OCI-M2 (cell line): Measurements from ENCODE around the gene STYXL1.
"Not testable (repeated sequence)": the region's sequence is repeated elsewhere in the genome, so short reads cannot be mapped to it uniquely, and the experiment has no call there.

Source experiments
- DNase-seq: peaks from one replicate; lab custom pipeline; 2025; ENCODE audit not compliant: unreplicated experiment; lab: John Stamatoyannopoulos, UW

The STYXL1 gene

DNA sequence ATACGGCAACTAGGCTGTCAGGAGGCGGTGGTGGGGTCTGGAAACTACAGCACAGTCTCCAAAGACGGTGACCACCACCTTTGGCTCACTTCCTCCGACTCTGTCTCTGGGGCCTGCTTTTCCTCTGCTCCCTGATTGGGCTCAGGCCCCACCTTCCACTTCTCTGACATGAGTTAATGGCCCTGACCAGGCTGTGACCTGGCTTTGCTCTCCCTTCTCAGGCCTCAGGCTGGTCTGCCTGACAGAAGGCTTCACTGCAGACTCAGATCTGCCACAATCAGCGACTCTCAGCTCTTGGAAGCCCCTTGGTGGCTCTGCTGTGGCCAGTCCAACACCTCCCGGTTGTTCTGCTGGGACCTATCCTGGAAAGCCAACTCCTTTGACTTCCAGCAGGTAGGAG, 7.7 kb downstream of the STYXL1 start:
- no peak for DNase-seq

DNA sequence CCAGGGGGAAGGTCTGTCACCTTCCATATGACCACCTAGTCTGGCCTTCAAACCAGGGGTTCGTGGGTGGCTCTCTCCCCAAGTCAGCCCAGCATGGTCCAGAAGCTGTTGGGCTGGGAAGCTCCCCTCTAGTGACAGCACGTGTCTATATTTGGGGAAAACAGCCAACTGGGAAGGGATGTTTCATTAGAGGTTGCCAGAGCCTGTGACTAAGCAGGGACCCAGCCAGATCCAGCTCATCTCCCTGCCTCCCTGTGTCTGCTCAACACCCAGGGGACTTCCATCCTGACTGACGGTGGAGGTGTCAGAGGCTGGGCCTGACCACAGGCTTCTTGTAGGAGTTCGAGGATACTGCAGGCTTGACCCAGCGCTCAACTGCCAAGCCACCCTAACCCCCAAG, 10.5 kb downstream of the STYXL1 start:
- no peak for DNase-seq

DNA sequence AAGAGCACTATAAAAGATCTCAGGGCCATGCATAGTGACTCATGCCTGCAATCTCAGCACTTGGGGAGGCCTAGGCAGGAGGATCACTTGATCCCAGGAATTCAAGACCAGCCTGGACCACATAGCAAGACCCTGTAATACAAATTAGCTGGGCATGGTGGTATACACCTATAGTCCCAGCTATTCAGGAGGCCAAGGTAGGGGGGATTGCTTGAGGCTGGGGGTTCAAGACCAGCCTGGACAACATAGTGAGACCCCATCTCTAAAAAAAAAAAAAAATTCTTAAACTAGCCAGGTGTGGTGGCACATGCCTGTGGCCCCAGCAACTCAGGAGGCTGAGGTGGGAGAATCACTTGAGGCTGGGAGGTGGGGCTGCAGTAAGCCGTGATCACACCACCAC, 15.8 kb downstream of the STYXL1 start:
- no peak for DNase-seq

DNA sequence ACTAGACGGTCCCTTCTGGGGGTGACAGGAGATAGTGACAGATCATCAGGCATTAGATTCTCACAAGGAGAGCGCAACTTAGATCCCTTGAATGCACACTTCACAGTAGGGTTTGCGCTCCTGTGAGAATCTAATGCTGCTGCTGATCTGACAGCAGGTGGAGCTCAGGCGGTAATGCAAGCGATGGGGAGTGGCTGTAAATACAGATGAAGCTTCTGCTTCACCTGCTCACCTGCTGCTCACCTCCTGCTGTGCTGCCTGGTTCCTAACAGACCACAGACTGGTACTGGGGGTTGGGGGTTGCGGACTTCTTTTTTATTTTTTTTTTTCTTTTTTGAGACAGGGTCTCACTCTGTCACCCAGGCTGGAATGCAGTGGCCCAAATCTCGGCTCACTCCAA, 18.1 kb downstream of the STYXL1 start:
- DNase-seq, result not testable (repeated sequence)

DNA sequence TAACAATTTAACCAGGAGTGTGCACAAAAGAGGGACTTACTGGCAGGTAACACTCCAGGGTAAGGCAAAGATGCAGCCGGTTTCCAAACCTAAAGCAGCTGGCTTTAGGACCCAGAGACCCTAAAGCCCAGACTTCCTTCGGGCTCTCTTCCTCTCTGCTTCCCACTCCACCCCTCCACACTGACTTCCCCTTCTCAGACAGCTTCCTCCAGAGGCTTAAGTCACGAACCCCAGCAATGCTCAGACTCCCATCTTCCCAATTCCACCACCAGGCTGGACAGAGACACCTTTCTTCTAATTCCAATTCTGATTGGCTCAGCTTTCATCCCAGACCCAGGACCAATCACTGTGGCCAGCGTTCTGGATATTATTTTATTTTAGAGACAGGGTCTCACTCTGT, 24.8 kb downstream of the STYXL1 start:
- no peak for DNase-seq

DNA sequence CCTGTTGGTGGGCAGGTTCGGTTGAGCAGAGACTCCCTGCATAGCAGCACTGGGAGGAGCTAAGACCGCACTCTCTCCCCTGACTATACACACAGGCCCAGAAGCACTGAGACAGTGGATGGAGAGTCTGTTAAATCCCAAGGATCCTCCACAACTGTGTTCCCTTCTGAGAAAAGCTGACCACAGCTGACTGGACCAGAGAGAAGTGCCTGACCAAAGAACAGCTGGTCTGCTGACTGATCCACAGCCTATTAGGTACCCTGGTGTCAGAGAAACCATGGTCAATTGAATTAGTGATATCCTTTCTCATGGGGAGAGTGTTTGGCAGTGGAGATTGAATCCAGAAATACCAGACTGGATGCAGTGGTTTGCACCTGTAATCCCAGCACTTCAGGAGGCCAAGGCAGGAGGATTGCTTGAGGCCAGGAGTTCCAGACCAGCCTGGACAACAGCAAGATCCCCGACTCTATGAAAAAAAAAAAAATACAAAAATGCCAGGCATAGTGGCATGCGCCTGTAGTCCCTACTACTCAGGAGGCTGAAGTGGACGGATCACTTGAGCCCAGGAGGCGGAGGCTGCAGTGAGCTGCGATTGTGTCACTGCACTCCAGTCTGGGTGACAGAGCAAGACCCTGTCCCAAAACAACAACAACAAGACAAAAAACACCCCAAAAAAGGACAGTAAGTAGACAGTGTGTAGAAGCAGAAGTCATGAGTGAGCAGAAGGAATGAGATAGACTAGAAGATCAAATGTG, 25.6 kb downstream of the STYXL1 start:
- DNase-seq, result no peak

DNA sequence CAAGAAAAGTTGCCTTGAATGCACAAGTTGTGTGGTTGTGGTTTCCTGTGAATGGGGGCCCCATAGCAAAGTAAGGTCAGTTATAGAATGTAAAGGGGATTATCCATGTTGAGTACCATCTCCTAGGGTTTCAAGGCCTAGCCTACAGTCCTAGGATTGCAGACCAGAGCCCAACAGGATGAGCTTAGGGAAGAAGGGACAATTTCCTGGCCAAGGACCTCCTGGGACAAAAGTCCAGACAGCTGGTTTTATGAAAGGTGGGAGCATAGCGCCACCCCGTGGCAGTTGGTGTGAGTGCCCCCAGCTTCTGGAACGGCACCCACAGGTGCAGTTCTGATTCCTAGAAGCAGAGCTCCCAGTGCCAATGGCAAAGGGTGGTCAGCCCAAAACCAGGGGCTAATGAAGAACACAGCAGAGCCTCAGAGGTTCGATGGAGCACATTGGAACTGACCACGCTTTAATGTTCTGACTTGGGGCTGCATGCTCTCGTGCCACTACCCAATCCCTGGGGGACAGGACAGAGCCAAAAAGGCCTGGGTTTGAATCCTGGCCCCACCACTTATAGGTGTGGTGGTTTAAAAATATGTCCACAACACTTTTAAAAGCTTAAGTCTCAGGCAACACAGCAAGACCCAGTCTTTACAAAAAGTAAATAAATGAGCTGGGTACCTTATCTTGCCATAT, 27.6 kb downstream of the STYXL1 start:
- no peak for DNase-seq

DNA sequence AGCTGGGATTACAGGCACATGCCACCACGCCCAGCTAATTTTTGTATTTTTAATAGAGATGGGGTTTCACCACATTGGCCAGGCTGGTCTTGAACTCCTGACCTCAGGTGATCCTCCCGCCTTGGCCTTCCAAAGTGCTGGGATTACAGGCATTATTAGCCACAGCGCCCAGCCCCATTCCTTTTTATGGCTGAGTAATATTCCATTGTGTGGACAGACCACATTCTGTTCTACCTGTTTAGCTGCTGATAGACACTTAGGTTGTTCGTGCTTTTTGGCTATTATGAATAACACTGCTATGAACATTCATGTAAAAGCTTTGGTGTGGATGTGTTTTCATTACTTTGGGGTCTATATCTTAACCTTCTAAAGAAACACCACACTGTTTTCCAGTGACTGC, 29.3 kb downstream of the STYXL1 start:
- not testable (repeated sequence) for DNase-seq

DNA sequence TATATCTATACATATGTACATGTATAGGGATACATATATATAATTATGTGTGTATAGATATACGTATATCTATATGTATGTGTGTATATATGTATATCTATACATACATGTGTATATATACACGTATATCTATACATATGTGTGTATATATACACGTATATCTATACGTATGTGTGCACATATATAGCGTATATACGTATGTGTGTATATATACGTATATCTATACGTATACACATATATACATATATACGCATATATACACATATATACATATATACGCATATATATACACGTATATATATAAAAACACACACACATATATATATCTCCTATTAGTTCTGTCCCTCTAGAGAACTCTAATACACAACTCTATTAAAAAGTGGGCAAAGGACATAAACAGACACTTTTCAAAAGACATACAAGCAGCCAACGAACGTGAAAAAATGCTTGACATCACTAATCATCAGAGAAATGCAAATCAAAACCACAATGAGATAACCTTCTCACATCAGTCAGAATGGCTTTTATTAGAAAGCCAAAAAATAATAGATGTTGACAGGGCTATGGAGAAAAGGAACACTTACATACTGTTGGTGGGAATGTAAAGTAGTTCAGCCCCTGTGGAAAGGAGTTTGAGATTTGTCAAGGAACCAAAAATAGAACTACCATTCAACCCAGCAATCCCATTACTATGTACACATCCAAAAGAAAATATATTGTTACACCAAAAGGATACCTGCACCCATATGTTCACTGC, 31.4 kb downstream of the STYXL1 start:
- DNase-seq, result no peak

DNA sequence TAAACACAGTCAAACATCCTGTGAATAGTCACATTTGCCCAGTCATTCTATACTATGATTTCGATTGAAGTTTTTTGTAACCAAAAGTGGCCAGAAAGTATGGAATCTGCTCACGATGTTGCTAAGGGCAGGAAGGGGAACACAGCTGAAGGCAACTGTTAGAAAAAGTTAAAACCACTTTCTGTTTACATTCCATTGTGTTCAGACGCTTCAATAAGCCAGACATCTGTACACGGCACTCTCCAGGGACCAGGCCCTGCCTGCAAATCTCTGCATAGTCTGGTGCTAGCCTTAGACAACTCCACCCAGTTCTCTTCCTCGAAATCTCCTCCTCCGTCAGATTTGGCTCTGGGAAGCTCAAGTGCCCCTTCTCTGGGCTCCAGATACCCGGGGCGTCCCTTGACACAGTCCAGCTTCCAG, 36.3 kb downstream of the STYXL1 start:
- DNase-seq, result no peak

DNA sequence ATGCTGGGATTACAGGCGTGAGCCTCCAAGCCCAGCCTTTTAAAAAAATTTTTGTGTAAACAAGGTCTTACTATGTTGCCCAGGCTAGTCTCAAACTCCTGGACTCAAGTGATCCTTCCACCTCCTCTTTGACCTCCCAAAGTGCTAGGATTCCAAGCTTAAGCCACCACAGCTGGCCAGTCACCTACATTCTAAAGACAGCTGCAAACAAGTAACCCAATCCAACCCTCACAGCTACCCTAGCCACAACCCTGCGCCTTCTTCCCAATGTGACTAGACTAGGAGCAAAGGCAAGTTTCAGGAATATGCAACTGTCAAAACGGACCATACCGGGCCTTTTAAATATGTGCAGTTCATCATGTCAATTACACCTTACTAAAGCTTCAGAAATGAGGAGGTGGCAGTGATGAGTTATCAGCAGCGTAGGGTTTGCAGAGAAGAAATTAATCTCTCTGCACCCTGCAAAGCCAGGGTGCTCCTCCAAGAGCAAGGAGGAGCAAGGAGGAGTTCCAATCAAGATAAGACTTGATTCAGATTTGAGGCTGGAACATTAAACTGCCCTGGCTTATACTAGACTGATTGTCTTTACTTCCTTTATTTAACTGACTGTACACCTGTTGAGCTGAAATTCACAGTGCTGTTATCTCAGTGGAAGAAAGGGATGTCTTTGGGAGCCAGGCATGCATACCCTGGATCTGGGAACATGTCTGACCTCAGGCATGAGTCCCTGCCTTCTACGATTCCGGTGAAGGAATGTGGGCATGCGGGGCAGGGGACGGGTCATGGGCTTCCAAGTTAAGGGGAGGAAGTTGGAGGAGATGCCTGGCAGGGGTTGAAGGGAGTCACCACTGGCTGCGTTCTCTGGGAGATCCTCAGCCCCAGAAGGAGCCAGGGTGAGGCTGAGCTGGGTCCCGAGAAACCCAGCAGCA, 37.9 kb downstream of the STYXL1 start:
- no peak for DNase-seq

DNA sequence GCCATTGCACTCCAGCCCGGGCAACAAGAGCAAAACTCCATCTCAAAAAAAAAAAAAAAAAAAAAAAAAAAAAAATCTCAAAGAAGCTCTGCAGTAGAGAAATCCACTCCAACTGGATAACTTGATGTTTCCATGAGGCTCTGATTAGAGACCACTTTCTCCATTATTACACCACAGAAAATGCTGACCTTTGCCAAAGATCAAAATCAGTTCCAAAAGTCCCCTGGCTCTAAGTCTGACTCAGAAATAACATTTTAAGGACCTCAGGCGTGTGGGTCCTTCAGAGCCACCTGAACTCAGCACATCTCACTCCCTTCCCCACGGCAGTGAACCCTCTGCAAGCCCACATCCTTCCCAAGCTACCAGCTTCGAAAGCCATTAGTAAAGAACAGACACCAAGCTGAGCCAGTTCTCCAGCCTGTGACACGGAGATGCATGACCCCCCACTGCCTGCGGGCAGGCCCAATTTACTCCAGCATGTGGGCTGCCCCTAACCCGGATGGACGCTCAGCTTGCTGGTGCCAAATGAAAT, 39.6 kb downstream of the STYXL1 start:
- no peak for DNase-seq

DNA sequence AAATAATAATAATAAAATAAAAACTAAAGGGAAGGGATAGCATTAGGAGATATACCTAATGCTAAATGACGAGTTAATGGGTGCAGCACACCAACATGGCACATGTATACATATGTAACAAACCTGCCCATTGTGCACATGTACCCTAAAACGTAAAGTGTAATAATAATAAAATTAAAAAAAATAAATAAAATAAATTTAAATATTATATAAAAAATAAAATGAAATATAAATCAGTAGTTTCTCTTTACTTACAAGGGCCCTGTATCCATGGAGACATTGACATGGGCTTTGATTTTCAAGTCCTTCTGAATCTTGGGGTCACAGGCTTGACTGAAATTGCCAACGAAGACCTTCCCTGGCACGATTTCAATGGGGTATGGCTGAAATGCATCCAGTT, 42.8 kb downstream of the STYXL1 start:
- not testable (repeated sequence) for DNase-seq

DNA sequence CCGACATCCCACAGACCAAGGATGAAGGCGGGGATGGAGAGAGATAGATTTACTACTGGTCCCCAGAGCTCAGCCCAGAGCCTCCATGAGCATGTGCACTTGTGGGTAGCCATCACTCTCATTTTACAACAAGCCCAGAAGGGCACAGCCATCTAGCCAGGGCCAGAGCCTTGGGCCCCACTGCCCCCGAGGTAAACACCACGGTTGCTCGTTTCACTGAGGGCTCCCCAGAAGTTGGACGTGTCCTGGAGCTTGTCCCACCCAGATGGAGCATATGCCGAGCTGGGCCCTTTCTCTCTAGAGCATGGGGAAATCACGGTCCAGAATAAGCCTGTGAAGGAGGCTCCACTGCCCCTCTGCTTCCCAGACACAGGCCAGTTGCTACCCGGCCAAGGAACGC, 44.4 kb downstream of the STYXL1 start:
- DNase-seq, result no peak

DNA sequence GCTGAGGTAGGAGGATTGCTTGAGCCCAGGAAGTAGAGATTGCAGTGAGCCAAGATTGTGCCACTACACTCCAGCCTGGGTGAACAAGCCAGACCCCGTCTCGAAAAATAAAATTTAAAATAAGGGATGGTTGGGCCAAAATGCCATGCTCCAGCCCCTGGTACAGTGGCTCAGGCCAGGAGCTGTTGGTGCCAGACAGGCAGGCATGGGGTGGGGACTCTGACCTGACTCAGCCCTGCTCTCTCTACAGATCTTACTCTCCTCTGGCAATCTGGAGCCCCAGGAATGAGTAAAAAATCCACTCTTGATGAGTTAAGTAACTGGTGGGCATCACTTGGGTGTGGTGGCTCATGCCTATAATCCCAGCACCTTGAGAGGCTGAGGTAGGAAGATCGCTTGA, 45.0 kb downstream of the STYXL1 start:
- no peak for DNase-seq

DNA sequence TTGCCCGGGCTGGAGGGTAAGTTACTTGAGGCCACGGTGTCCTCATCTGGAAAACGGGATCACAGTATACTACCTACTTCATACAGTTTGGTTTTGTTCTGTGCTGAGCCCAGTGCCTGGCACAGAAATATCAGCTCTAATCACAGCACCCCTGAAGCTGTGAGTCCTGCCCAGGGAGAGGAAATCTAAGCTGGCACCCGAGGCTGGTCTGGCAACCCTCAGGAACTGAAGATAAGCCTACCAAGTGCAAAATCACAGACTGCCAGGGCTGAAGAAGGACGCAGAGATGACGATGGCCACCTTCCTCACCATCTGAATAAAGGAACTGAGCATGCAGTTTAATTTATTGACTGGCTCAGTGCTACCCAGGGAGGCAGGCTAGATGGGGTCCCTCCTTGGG, 45.7 kb downstream of the STYXL1 start:
- no peak for DNase-seq

DNA sequence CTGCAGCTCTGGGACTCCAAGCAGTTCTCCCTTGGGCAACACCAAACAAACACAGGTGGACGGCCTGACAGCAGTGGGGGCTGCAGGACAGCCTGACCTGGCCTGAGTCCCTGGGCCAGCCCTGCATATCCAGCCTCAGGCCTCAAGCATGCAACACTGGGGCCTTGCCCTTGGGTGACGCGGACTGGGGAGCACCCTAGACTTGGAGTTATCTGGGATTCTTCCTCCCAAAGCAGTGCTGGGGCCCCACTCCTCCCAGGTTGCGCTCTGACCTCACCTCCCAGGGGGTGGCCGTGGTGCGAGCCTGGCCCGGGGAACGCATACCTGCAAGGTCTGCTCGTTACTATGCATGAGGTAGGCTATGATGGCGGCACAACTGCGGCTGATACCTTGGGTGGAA, 47.2 kb downstream of the STYXL1 start:
- DNase-seq, result no peak

DNA sequence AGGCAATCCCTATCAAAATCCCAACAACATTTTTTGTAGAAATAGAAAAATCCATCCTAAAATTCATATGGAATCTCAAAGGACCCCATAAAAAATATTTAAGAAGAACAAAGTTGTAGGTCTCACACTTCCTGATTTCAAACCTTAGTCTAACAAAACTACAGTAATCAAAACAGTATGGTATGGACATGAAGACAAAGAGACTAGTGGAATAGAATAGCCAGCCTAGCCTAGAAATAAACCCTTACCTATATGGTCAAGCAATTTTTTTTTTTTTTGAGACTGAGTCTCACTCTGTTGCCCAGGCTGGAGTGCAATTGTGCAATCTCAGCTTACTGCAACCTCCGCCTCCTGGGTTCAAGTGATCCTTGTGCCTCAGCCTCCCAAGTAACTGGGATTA, 49.8 kb downstream of the STYXL1 start:
- DNase-seq, result no peak

DNA sequence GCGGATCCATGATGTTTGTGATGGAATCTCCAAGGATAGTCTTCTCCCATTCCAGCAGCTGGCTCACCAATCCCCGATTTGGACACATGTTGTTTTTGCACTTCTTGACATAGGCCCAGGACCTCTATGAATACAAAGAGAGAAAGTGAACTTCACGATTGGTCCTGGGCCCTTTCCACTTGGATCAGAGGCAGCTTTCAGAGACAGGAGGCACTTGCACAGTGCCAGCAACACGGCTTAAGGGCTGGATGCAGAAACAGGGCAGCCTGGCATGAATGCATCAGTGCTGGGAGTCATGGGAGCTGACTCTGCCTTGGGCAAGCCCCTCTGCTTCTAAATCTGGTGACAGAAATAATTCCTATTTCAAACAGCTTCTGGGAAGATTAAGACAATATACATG, 51.3 kb downstream of the STYXL1 start:
- no peak for DNase-seq

DNA sequence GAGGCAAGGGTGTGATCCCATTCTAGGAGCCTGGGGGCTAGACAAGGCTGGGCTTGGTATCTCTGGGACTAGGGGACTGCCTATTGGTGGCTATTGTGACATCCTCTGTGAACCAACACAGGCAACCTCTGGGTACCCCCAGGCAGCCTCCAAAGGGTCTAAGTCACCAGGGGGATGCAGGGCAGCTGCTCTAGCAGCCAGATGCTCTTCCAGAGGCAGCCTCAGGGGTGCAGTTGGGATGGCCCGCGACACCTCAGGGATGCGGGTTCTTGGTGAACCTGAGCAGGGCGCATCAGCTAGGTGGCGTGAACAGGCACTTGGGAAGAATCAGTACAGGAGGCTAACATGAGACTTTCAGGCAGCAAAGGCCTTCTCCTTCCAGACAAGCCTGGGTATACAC, 51.8 kb downstream of the STYXL1 start:
- no peak for DNase-seq

DNA sequence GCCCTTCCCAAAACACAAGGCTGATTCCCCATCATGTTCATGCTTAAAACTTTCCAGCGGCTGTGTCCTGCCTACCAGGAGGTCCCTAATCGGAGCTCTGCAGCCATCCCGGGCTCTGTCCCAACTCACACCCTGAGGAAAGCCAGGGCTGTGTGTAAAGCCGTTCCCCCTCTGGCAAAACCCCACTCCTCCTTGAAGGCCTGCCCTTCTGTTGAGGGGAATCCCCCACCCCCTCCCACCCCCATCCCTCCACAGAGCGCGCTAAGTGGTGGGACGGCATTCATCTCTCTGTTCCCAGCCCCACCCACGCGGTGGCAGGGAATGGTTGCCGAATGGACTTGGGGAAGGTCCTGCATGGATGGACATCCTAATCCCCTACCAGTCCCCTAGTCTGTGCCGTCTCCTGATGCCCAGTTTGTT, 52.7 kb downstream of the STYXL1 start:
- no peak for DNase-seq
